H9 (cell line): ENCODE data around the gene RGS9. TPM values are rescaled to one million over a fixed set of nuclear protein-coding genes. Genes with fewer than 3 reads are reported as not detected.

Experiments used
- DNase-seq: peaks from one replicate; pipeline ENCODE4 v3.0.0-alpha.2; 2017
- H2AFZ ChIP-seq: one replicate; pipeline ENCODE4 v1.6.1; 2013; ENCODE audit warnings: mild to moderate bottlenecking, low read length, control low read depth, moderate library complexity
- H2AK5ac ChIP-seq: 2 replicates; pipeline ENCODE4 v1.6.1; 2013; ENCODE audit warnings: low read length, control low read depth, mixed read lengths; ENCODE audit not compliant: insufficient read length
- H2BK120ac ChIP-seq: one replicate; pipeline ENCODE4 v1.6.1; 2013; ENCODE audit warnings: low read depth, mild to moderate bottlenecking, low read length, control low read depth, inconsistent platforms; ENCODE audit not compliant: poor library complexity, severe bottlenecking
- H2BK12ac ChIP-seq: 2 replicates; pipeline ENCODE4 v1.6.1; 2013; ENCODE audit warnings: low read length, control low read depth, mixed read lengths, low read depth; ENCODE audit not compliant: insufficient read length
- H2BK15ac ChIP-seq: 2 replicates; pipeline ENCODE4 v1.6.1; 2013; ENCODE audit warnings: low read depth, low read length, control low read depth
- H2BK20ac ChIP-seq: one replicate; pipeline ENCODE4 v1.6.1; 2013; ENCODE audit warnings: low read depth, mild to moderate bottlenecking, low read length, control low read depth, inconsistent platforms; ENCODE audit not compliant: poor library complexity, severe bottlenecking
- H2BK5ac ChIP-seq: 2 replicates; pipeline ENCODE4 v1.6.1; 2013; ENCODE audit warnings: low read length, control low read depth, mixed read lengths; ENCODE audit not compliant: insufficient read length
- H3K14ac ChIP-seq: 2 replicates; pipeline ENCODE4 v1.6.1; 2013; ENCODE audit warnings: low read length, control low read depth; ENCODE audit not compliant: insufficient read depth
- H3K18ac ChIP-seq: 2 replicates; pipeline ENCODE4 v1.6.1; 2013; ENCODE audit warnings: low read depth, mild to moderate bottlenecking, mixed read lengths, low read length, control low read depth; ENCODE audit not compliant: insufficient read length
- H3K23ac ChIP-seq: 2 replicates; pipeline ENCODE4 v1.6.1; 2013; ENCODE audit warnings: low read length, control low read depth, mixed read lengths, low read depth; ENCODE audit not compliant: insufficient read length
- H3K23me2 ChIP-seq: 2 replicates; pipeline ENCODE4 v1.6.1; 2013; ENCODE audit warnings: low read depth, mild to moderate bottlenecking, mixed read lengths, low read length, control low read depth; ENCODE audit not compliant: insufficient read length, poor library complexity, severe bottlenecking
- H3K27ac ChIP-seq: 2 replicates; pipeline ENCODE4 v1.5.1; 2013; ENCODE audit warnings: low read length, control low read depth, mixed read lengths, low read depth; ENCODE audit not compliant: insufficient read length
- H3K27me3 ChIP-seq: 2 replicates; pipeline ENCODE4 v1.6.1; 2013; ENCODE audit warnings: low read length, control low read depth, inconsistent platforms; ENCODE audit not compliant: insufficient read depth
- H3K4ac ChIP-seq: 2 replicates; pipeline ENCODE4 v1.6.1; 2013; ENCODE audit warnings: low read depth, mild to moderate bottlenecking, control low read depth, inconsistent platforms, low read length, moderate library complexity
- H3K4me1 ChIP-seq: 2 replicates; pipeline ENCODE4 v1.6.1; 2013; ENCODE audit warnings: low read length, control low read depth, inconsistent platforms; ENCODE audit not compliant: insufficient read depth
- H3K4me2 ChIP-seq: 2 replicates; pipeline ENCODE4 v1.6.1; 2013; ENCODE audit warnings: low read length, control low read depth, mixed read lengths; ENCODE audit not compliant: insufficient read length, insufficient read depth
- H3K56ac ChIP-seq: 2 replicates; pipeline ENCODE4 v1.6.1; 2013; ENCODE audit warnings: low read depth, mild to moderate bottlenecking, mixed read lengths, low read length, control low read depth; ENCODE audit not compliant: insufficient read length
- H3K79me1 ChIP-seq: 2 replicates; pipeline ENCODE4 v1.6.1; 2013; ENCODE audit warnings: low read depth, mild to moderate bottlenecking, moderate library complexity, low read length, control low read depth, inconsistent platforms; ENCODE audit not compliant: insufficient read depth, poor library complexity, severe bottlenecking
- H3K79me2 ChIP-seq: 2 replicates; pipeline ENCODE4 v1.6.1; 2013; ENCODE audit warnings: low read length, control low read depth, inconsistent platforms; ENCODE audit not compliant: insufficient read depth
- H3K9ac ChIP-seq: 2 replicates; pipeline ENCODE4 v1.6.1; 2013; ENCODE audit warnings: low read length, control low read depth, mixed read lengths; ENCODE audit not compliant: insufficient read length; ENCODE audit errors: extremely low read depth
- H3K9me3 ChIP-seq: one replicate; pipeline ENCODE4 v1.6.1; 2013; ENCODE audit warnings: low read depth, low read length, inconsistent platforms; ENCODE audit not compliant: control insufficient read depth
- H3T11ph ChIP-seq: one replicate; pipeline ENCODE4 v1.6.1; 2013; ENCODE audit warnings: mild to moderate bottlenecking, low read length, control low read depth, inconsistent platforms
- H4K20me1 ChIP-seq: one replicate; pipeline ENCODE4 v1.6.1; 2013; ENCODE audit not compliant: control insufficient read depth, insufficient read length, insufficient read depth
- H4K5ac ChIP-seq: 2 replicates; pipeline ENCODE4 v1.6.1; 2013; ENCODE audit warnings: low read depth, mild to moderate bottlenecking, mixed read lengths, low read length, control low read depth; ENCODE audit not compliant: insufficient read length
- H4K8ac ChIP-seq: replicated peaks from 2 replicates; pipeline ENCODE4 v1.6.1; 2013; ENCODE audit warnings: low read length, control low read depth, mixed read lengths, low read depth; ENCODE audit not compliant: insufficient read length
- H4K91ac ChIP-seq: 2 replicates; pipeline ENCODE4 v1.6.1; 2013; ENCODE audit warnings: low read depth, mild to moderate bottlenecking, moderate library complexity, mixed read lengths, low read length, control low read depth; ENCODE audit not compliant: insufficient read length
- H3K27ac Mint-ChIP-seq, 3 experiments: 2 replicates in 2 of 3; 3 replicates in 1 of 3; pipeline ENCODE4 v1.8.0; 2020 to 2021; ENCODE audit warnings: mixed read lengths in 3 of 3, mild to moderate bottlenecking in 1 of 3, moderate library complexity in 1 of 3
- H3K27me3 Mint-ChIP-seq: 2 replicates; pipeline ENCODE4 v1.8.0; 2021; ENCODE audit warnings: low read depth, mild to moderate bottlenecking, moderate library complexity, mixed read lengths
- H3K36me3 Mint-ChIP-seq, 3 experiments: 2 replicates in 2 of 3; 3 replicates in 1 of 3; pipeline ENCODE4 v1.8.0; 2020 to 2021; ENCODE audit warnings: low read depth in 3 of 3, mixed read lengths in 3 of 3; ENCODE audit not compliant: insufficient read depth in 1 of 3
- H3K4me1 Mint-ChIP-seq, 2 experiments: 2 replicates each; pipeline ENCODE4 v1.8.0; 2020; ENCODE audit warnings: mixed read lengths in 2 of 2
- H3K4me3 Mint-ChIP-seq, 2 experiments: 2 replicates in 1 of 2; 3 replicates in 1 of 2; pipeline ENCODE4 v1.8.0; 2020 to 2021; ENCODE audit warnings: mild to moderate bottlenecking in 2 of 2, mixed read lengths in 2 of 2, moderate library complexity in 1 of 2
- H3K9me3 Mint-ChIP-seq, 2 experiments: 2 replicates in 1 of 2; 3 replicates in 1 of 2; pipeline ENCODE4 v1.8.0; 2020; ENCODE audit warnings: mild to moderate bottlenecking in 2 of 2, mixed read lengths in 2 of 2, moderate library complexity in 1 of 2
- WGBS: extraction: QIAGEN DNeasy Blood & Tissue Kit; methylation state at CpG from one replicate; pipeline ENCODE4 v1.1.7; 2013; ENCODE audit warnings: missing lambda C conversion rate, low lambda C conversion rate, mixed read lengths; ENCODE audit not compliant: insufficient read length; ENCODE audit errors: extremely low coverage; 5-methylcytosine and 5-hydroxymethylcytosine counted together
- total RNA-seq: library from RNA; stranded (reverse); gene quantifications from 2 replicates; pipeline ENCODE4 v1.2.1, GENCODE V29; 2021
- TF ChIP-seq, protein P1 (sequence below): fragments of 200-600 bp; sonication (generic); conservative IDR thresholded peaks from 3 replicates; pipeline ENCODE4 v1.8.0; 2021; ENCODE audit warnings: antibody characterized with exemption, mild to moderate bottlenecking

RGS9 gene
- total RNA-seq, 1 experiment from 2014 or later = 12.0 TPM

DNA sequence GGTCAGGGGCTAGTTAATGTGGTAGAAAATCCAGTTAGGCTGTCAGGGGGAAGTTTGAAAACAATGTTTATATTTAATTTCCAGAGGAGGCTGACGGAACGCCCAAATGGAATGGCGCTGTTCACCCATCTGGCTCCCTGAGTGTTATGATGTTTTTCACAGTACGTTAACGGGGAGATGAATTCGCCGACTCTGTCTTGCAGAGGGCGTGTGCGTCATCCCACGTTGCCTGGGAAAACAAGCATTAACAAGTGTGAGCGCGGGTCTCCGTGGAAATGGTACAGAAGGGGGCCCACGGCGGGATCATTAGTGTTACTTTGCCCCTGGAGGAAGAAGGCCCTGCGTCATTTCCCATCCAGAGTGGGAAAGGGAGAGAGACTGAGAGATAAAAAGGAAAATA is 29.6 kb downstream of the RGS9 start:
- H3K9me3 ChIP-seq = no peaks in the 10 kb centered on the region
- no peak overlapping the region for H2BK20ac ChIP-seq
- Mint-ChIP-seq H3K9me3 (no peaks in the 10 kb centered on the region), H3K4me1 (no peaks in the 10 kb centered on the region; a peak in 1 of 4 replicates), H3K27me3 (no peaks in the 10 kb centered on the region), H3K36me3 (no peaks in the 10 kb centered on the region; a peak in 2 of 7 replicates), H3K27ac (no peak overlapping the region), H3K4me3 (no peak overlapping the region)
- no peak overlapping the region for H3T11ph ChIP-seq
- H3K23ac ChIP-seq = no peak overlapping the region
- H3K14ac ChIP-seq = no peak overlapping the region
- H3K27ac ChIP-seq = no peak overlapping the region
- H3K4me2 ChIP-seq = no peak overlapping the region
- H4K8ac ChIP-seq = no peak overlapping the region
- WGBS = no CpG with 5 or more reads among the region's 16 CpGs
- DNase-seq = no peak
- H2AK5ac ChIP-seq = no peak overlapping the region
- H3K4ac ChIP-seq = no peak overlapping the region
- no peaks in the 10 kb centered on the region for H3K79me1 ChIP-seq
- H3K23me2 ChIP-seq = no peaks in the 10 kb centered on the region
- H2AFZ ChIP-seq = no peak overlapping the region
- H2BK120ac ChIP-seq = no peak overlapping the region
- H3K79me2 ChIP-seq = no peaks in the 10 kb centered on the region
- H2BK15ac ChIP-seq = no peak overlapping the region
- no peak overlapping the region for H2BK5ac ChIP-seq
- H3K56ac ChIP-seq = no peak overlapping the region
- H4K5ac ChIP-seq = no peak overlapping the region
- H4K20me1 ChIP-seq = no peaks in the 10 kb centered on the region
- H3K27me3 ChIP-seq = no peaks in the 10 kb centered on the region
- H4K91ac ChIP-seq = no peak overlapping the region
- TF ChIP-seq, protein P1, sequence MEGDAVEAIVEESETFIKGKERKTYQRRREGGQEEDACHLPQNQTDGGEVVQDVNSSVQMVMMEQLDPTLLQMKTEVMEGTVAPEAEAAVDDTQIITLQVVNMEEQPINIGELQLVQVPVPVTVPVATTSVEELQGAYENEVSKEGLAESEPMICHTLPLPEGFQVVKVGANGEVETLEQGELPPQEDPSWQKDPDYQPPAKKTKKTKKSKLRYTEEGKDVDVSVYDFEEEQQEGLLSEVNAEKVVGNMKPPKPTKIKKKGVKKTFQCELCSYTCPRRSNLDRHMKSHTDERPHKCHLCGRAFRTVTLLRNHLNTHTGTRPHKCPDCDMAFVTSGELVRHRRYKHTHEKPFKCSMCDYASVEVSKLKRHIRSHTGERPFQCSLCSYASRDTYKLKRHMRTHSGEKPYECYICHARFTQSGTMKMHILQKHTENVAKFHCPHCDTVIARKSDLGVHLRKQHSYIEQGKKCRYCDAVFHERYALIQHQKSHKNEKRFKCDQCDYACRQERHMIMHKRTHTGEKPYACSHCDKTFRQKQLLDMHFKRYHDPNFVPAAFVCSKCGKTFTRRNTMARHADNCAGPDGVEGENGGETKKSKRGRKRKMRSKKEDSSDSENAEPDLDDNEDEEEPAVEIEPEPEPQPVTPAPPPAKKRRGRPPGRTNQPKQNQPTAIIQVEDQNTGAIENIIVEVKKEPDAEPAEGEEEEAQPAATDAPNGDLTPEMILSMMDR = no peak
- no peak overlapping the region for H3K9ac ChIP-seq
- no peak overlapping the region for H2BK12ac ChIP-seq
- no peaks in the 10 kb centered on the region for H3K4me1 ChIP-seq
- H3K18ac ChIP-seq = no peak overlapping the region
